Left lung (tissue), 10 donors: ENCODE measurements around the gene UAP1L1. TPM values are rescaled to one million over a fixed set of nuclear protein-coding genes. Genes with fewer than 3 reads are reported as not detected.
A peak's percentile ranks its signal among the peaks of the same experiment; 100 is the strongest.

Source experiments
- ATAC-seq: fragments of 200-7000 bp; cut with Tn5 transposase; one replicate; pipeline ENCODE4 v1.9.1; 2020; ENCODE audit warnings: moderate library complexity
- DNase-seq, 4 donors: peaks; one replicate each; pipeline ENCODE4 v3.0.0-alpha.2; 2013 to 2020
- H3K27ac ChIP-seq, 2 donors: fragments of 200-600 bp; sonication (generic) in 1 of 2; one replicate each; pipeline versions ENCODE4 v1.5.0 to v1.8.0; 2020 to 2021
- H3K27me3 ChIP-seq, 2 donors: fragments of 200-600 bp; sonication (generic) in 1 of 2; one replicate each; pipeline versions ENCODE4 v1.5.0 to v1.8.0; 2020 to 2021
- H3K36me3 ChIP-seq, 2 donors: fragments of 200-600 bp; sonication (generic) in 1 of 2; one replicate each; pipeline versions ENCODE4 v1.5.0 to v1.8.0; 2020 to 2021
- H3K4me1 ChIP-seq, 2 donors: fragments of 200-600 bp; one replicate each; pipeline ENCODE4 v1.8.0; 2021
- H3K4me3 ChIP-seq, 2 donors: fragments of 200-600 bp; sonication (generic) in 1 of 2; one replicate each; pipeline versions ENCODE4 v1.5.0 to v1.8.0; 2020 to 2021; ENCODE audit warnings: mild to moderate bottlenecking in 1 of 2
- H3K9me3 ChIP-seq, 2 donors: fragments of 200-600 bp; sonication (generic) in 1 of 2; one replicate each; pipeline versions ENCODE4 v1.5.0 to v1.8.0; 2020 to 2021
- intact Hi-C, 2 donors: fragments of 100-400 bp; cut with DNase I; formaldehyde crosslinking; loops; one replicate each; pipeline versions ENCODE4 v1.11.2 to v1.14.2; 2022
- polyA plus RNA-seq, 6 donors: library from polyadenylated mRNA; unstranded; fragments of 120-200 nt; gene quantifications; one replicate each; pipeline ENCODE4 v1.2.1, GENCODE V29; 2013; ENCODE audit not compliant: insufficient read length in 6 of 6
- total RNA-seq, 2 donors: library from RNA; stranded (reverse); fragmentation: NEBNext Ultra II Directional; extraction: Animal tissue kit (Norgen Biotek cat#: 25700); gene quantifications; one replicate each; pipeline ENCODE4 v1.2.1, GENCODE V29; 2021
- TF ChIP-seq, protein P1 (sequence below), 2 donors: fragments of 200-600 bp; sonication (generic) in 1 of 2; IDR thresholded peaks; one replicate each; pipeline versions ENCODE4 v1.5.0 to v1.8.0; 2021; ENCODE audit warnings: antibody characterized with exemption in 2 of 2
- donor health status: DM: no; HTN: yes; CAD: no.
- donor health status: DM: no; HTN: no; CAD: no.

The UAP1L1 gene
- total and polyA plus RNA-seq, 8 donors, result 4.6 to 43.1 (median 6.8) TPM

DNA sequence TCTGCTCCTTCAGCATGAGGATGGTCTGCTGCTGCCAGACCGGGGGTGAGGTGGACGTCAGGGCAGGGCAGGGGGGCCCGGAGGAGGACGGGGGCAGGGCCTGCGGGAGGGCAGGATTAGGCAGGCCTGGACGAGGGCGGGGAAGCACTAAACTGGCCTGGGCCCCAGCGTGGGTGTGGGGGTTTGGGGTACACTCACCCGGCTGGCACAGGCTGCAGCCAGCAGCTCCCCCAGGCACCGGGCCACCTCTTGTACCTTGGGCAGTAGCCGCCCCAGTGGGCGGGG is 12.5 kb upstream of the UAP1L1 start:
- Histone ChIP-seq H3K9me3 (no peaks in the 10 kb centered on the region), H3K4me3 (no peak overlapping the region), H3K36me3 (no peaks in the 10 kb centered on the region), H3K27ac (no peak overlapping the region), H3K4me1 (peaks cover 5 to 16% of the 10 kb centered on the region in 2 donors), H3K27me3 (peaks cover 0 to 17% of the 10 kb centered on the region in 2 donors)
- DNase-seq (no peak), ATAC-seq (no peak)
- intact Hi-C loops, result loop anchor here in 1 of 2 donors (10.0 kb wide), 1 partner anchor 280 kb away; no protein-coding TSS in a partner anchor
- TF ChIP-seq, protein P1, sequence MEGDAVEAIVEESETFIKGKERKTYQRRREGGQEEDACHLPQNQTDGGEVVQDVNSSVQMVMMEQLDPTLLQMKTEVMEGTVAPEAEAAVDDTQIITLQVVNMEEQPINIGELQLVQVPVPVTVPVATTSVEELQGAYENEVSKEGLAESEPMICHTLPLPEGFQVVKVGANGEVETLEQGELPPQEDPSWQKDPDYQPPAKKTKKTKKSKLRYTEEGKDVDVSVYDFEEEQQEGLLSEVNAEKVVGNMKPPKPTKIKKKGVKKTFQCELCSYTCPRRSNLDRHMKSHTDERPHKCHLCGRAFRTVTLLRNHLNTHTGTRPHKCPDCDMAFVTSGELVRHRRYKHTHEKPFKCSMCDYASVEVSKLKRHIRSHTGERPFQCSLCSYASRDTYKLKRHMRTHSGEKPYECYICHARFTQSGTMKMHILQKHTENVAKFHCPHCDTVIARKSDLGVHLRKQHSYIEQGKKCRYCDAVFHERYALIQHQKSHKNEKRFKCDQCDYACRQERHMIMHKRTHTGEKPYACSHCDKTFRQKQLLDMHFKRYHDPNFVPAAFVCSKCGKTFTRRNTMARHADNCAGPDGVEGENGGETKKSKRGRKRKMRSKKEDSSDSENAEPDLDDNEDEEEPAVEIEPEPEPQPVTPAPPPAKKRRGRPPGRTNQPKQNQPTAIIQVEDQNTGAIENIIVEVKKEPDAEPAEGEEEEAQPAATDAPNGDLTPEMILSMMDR (IDR thresholded peaks at IDR 0.05), result no peak

DNA sequence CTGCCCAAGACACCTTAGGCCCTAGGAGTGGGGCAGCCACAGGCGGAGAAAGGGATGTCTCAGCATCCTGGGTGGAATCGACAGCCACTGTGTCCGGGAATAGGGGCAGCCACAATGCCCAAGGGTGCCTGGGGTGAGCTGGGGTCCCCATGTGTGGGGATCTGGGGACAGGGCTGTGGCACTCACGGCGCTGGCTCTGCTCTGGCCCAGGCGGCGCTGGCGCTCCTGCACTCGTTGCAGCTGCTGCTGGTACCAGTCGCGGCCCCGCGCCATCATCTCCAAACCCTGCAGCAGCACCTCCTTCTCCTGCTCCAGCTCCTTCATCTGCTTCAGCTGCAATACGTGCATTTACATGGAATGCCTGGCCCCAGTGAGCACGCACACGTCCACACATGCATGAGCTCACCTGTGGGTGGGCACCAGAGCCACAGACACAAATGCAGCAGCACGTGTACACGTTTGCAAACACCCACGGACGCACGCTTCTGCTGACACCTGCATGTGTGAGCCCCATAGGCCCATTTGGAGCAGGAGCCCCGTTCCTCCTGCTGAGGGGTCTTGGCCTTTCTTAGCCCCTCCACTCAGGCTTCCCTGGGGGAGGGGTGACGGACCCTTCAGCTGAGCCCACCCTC is 11.9 kb upstream of the UAP1L1 start:
- intact Hi-C loops, result loop anchor here in 1 of 2 donors (10.0 kb wide), 1 partner anchor 281 kb away; no protein-coding TSS in a partner anchor
- H3K27me3 ChIP-seq, result peaks cover 0 to 21% of the 10 kb centered on the region in 2 donors
- no peaks in the 10 kb centered on the region for H3K9me3 ChIP-seq
- no peaks in the 10 kb centered on the region for H3K36me3 ChIP-seq
- ATAC-seq, result no peak
- DNase-seq, result no peak
- TF ChIP-seq, protein P1 (IDR thresholded peaks at IDR 0.05), result no peak
- peaks cover 5 to 22% of the 10 kb centered on the region in 2 donors for H3K4me1 ChIP-seq
- no peak overlapping the region for H3K27ac ChIP-seq
- no peak overlapping the region for H3K4me3 ChIP-seq

DNA sequence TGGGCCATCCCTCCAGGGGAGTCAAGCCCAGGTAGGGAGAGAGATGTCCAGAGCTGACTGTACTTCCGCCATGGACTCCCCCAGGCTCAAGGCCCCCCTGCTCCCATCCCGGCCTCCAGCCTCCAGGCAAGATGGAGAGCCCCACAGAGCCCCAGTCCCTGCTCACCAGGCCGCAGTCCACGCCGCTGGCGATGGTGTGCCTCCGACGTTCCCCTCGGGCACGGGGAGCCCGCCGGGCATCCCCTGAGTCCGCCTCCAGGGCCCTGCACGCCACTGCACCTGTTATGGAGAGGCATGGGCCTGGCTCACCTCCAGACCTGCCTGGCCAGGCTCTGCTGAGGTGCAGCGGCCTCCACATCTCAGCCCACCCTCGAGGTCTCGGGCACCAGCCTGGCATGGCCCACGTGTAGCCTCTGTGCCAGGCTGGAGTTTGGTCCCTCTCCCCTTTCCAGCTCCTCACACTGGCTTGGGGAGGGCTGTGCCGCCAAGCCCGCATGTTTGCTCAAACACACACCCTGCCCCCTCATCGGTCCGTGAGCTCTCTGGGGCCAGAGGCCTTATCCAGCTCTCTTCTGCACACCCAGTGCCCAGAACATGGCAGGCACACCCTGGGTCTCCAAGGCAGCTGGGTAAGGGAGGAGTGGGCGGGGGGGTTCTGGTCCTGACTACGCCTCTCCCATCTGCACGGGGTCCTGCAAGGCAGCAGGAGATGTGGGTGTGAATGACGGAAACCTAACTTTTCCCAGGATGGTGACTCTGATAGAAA is 11.0 kb upstream of the UAP1L1 start:
- peaks cover 11 to 30% of the 10 kb centered on the region in 2 donors for H3K4me1 ChIP-seq
- TF ChIP-seq, protein P1 (IDR thresholded peaks at IDR 0.05), result no peak
- no peak overlapping the region for H3K4me3 ChIP-seq
- no peak overlapping the region for H3K27ac ChIP-seq
- H3K9me3 ChIP-seq, result no peaks in the 10 kb centered on the region
- DNase-seq, result no peak
- no peak for ATAC-seq
- peaks cover 0 to 21% of the 10 kb centered on the region in 2 donors for H3K27me3 ChIP-seq
- no peaks in the 10 kb centered on the region for H3K36me3 ChIP-seq
- intact Hi-C loops, result loop anchor here in 1 of 2 donors (10.0 kb wide), 1 partner anchor 281 kb away; no protein-coding TSS in a partner anchor

DNA sequence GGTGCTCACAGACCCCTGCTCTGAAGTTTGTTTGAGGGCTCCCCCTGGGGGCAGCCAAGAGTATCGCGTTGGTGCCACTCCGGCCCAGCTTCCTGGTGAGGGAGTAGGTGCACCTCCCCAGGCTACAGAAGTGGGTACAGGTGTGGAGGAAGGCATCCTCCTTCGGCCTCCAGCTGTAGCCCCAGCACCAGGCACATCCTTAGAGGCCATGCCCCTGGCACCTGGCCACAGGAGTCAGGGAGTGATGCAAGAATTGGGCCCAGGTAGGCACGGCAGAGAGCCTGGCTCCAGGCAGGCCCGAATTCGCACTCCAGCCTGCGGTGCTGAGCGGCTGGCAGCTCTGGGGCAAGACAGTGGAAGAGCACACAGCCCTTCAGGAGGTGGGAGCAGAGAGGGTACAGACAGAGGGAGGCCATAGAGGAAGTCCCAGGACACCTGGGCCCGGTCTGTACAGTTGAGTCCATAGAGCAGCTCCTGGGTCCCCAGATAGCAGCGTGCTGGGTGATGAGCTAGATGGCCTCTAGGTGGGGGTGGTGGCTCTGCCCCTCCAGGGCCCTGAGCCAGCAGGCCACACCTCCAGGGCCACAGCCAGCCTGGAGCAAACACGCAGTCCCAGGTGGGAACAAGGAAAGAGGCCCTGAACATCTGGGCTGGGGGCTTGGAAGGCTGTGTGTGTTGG is 9.3 kb upstream of the UAP1L1 start:
- H3K4me3 ChIP-seq, result no peak overlapping the region
- no peaks in the 10 kb centered on the region for H3K9me3 ChIP-seq
- DNase-seq (peak in 3 of 4 donors; percentile 81 to 92 (median 85)), ATAC-seq (peak; percentile 62)
- H3K4me1 ChIP-seq, result peaks cover 11 to 37% of the 10 kb centered on the region in 2 donors
- TF ChIP-seq, protein P1 (IDR thresholded peaks at IDR 0.05), result peak; percentile 80 to 91
- no peak overlapping the region for H3K27ac ChIP-seq
- intact Hi-C loops, result loop anchor here in 1 of 2 donors (10.0 kb wide), 1 partner anchor 283 kb away; no protein-coding TSS in a partner anchor
- no peaks in the 10 kb centered on the region for H3K36me3 ChIP-seq
- peaks cover 0 to 21% of the 10 kb centered on the region in 2 donors for H3K27me3 ChIP-seq
